GM04504 (cell line): ENCODE measurements around the gene SHQ1.

Experiments
- DNase-seq: peaks from one replicate; pipeline ENCODE4 v3.0.0-alpha.2; 2012; ENCODE audit warnings: low read depth

Gene SHQ1

DNA sequence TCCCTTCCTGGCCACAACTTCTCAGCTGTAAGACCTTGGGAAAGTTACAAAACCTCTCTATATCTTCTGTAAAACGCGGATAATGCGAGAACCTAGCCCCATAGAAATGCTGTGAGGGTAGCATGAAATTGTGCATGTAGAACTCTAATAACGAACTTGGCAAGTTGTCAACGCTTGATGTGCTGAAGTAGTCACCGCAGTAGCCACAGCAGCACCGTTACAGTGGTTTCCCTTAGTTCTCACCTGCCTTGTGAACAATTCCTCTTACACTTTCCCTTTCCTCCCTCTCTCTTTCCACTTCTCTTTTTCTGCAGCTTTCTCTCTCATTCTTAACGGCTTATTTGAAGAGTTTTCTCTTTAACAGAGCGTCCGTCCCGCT is 447 bp upstream of the SHQ1 start:
- DNase-seq: no peak

DNA sequence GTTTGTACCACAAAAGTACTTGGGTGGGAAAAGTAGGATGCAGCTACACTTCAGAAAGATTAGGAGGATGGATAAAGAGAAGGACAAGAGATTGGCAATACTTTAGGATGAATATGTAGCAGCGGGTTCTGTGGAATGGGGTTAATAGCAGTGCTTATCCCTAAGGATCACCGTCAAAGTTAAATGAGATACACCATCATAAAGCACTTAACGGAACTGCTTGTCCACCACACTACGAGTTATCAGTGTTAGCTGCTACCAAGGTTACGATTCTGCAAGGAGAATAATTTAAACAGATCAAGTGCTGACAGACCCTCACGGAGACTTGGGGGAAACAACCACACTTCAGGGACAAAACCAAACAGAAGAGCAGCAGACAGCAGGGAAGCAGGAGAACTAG is 963 bp downstream of the SHQ1 start:
- no peak for DNase-seq

DNA sequence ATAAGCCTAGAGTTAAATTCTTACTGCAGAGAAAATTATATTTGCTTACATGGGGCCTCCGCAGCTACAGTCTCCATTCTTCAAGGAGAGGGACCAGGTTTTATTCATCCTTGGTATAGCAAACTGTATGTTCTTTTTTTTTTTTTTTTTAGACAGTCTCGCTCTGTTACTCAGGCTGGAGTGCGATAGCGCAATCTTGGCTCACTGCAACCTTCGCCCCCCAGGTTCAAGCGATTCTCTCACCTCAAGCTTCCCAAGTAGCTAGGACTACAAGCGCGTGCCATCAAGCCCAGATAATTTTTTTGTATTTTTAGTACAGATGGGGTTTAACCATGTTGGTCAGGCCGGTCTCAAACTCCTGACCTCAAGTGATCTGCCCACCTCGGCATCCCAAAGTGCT is 2.1 kb downstream of the SHQ1 start:
- no peak for DNase-seq

- no peak for DNase-seq
These were observed 3.7 kb downstream of the SHQ1 start for GRCh38 chr3:72844436-72844993.

- DNase-seq: no peak
These were observed 9.2 kb downstream of the SHQ1 start for GRCh38 chr3:72839057-72839456.

- no peak for DNase-seq
These were observed 11.3 kb downstream of the SHQ1 start for GRCh38 chr3:72836923-72837322.

DNA sequence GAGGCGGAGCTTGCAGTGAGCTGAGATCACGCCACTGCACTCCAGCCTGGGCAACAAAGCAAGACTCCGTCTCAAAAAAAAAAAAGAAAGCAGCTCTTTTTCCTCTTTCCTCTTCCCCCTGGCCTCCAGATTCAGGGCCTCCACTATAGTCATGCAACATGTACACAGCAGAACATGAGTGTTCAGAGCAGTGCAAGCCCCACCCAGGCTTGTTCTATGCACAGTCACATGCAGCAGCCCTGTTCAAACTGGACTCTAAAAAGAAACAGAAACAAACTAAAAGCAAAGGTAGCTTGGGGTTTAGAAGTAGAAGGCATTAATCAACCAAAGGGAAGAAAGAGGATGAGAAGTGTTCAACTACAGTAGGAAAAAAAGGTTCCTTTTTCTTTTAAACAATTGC is 11.8 kb downstream of the SHQ1 start:
- no peak for DNase-seq

- DNase-seq: no peak
These were observed 17.6 kb downstream of the SHQ1 start for GRCh38 chr3:72830452-72831223.

DNA sequence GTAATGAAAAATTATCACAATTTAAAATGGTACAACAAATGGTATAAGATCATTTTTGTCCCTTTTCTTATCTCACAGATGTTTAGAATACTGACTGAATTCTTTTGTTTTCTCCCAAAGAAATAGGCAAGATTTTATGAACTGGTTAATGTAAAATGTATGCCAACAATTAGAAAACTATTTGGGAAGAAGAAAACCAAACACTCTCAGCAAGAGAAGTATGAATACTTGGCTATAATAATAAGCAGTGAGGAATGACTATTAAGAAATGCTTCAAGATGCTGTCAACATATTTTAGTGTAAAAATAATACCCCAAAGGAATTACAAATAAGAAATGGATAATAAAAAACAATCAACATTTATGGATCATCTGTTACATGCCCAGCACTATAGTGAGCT is 18.5 kb downstream of the SHQ1 start:
- no peak for DNase-seq

- DNase-seq: peak; percentile 80
These were observed 27.0 kb downstream of the SHQ1 start for GRCh38 chr3:72821161-72821781.

- DNase-seq: peak; percentile 74
These were observed 27.8 kb downstream of the SHQ1 start for GRCh38 chr3:72820415-72820814.

DNA sequence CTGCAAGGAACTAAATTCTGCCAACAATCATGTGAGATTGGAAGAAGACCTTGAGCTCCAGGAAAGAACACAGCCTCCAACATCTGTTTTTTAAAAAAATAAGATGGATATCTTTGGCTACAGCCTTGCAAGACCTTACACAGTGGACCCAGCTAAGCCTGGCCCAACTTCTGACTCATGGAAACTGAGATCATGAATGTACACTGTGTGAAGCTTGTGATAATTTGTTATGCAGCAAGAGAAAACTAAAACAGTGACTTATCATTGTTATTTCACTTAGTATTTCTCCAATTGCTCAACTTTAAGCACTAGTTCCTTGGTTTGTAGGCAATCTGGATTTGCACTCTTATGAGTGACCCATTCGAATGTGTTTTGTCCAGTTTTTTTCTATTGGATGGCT is 29.3 kb downstream of the SHQ1 start:
- no peak for DNase-seq

DNA sequence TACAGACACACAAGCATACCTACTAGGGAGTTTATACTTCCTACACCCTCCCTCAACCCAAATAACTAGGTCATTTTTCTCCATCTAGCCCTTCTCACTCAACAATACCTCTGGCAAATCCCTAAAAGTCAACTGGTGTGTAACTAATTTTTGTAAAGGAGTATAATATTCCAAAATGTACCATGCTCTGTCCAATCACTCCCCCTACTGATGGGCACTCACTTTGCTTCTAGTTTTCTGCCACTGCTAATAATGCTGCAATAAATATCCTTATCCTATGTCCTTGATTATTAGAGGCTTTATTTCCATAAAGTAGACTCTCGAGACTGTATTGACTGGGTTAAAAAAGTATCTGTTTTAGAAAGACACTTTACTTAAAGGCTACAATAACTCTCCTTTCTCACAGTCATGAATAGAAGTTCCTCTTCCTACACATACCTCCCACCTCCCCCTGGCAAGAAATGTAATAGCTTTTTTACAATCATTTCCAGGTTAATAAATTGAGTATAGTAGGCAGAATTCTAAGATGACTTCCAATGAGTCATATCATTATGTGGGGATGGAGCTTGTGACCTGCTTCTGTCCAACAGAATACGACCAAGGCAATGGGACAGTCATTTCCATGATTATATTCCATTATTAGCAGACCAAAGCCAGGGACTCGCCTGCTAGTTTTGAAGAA is 30.0 kb downstream of the SHQ1 start:
- DNase-seq: no peak

GRCh38 chr3:72816862-72817355 is 31.3 kb downstream of the SHQ1 start:
- no peak for DNase-seq

DNA sequence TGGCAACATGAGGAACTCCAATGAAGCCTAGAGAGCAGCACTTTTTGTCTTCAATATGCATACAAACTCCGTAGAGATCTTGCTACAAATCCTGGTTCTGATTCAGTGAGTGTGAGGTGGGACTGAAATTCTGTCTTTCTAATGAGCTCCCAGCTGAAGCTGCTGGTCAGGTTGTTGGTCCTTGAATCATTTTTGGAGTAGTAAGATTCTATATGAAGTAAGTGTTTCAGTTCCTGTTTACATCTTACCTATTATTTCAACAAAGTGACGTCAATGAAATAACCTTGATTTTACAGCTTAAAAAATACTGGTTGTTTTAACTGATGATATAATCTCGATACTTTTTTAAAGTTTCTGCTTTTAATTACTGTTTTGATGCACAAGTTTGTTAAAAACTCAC is 33.9 kb downstream of the SHQ1 start:
- no peak for DNase-seq

- DNase-seq: no peak
These were observed 36.0 kb downstream of the SHQ1 start for GRCh38 chr3:72812201-72812600.

DNA sequence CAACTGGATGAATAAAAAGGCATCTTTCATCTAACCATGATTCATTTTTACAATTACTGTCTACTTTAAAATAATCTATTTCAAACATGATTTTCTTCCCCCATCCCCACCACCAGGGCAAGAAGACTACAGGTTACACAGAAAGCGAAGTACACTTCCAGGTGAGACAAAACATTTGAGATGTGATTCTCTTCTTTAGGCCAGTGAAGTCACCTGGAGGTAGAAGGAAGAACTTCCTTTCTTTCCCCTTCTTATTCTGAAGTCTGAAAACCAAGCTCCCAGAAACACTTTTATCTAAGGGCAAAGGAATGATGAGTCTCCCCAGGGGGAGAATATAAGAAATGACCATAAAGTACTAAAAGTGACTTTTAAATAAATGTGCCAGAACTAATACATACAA is 36.7 kb downstream of the SHQ1 start:
- no peak for DNase-seq

- no peak for DNase-seq
These were observed 37.4 kb downstream of the SHQ1 start for GRCh38 chr3:72810659-72811434.

DNA sequence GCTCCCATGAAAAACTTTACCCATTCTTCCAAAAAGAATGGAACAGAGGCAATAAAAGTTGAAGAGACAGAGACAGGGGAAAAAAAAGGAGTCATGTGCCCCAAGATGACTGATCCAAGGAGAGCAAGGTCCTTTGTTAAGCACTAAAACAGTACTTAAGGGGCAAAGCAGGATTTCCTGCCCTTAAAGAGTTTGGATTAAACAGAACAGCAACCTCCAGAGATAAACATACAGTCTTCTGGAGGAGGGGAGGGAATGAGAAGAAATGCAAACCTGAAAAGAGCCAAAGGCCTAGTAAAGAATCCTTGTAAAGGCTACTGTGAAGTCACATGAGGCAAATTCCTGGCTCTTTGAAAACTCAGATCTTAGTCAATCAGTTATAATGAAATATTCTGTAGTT is 38.2 kb downstream of the SHQ1 start:
- DNase-seq: no peak

- no peak for DNase-seq
These were observed 43.9 kb downstream of the SHQ1 start for GRCh38 chr3:72804361-72804760.

GRCh38 chr3:72803573-72803972 is 44.7 kb downstream of the SHQ1 start:
- no peak for DNase-seq

DNA sequence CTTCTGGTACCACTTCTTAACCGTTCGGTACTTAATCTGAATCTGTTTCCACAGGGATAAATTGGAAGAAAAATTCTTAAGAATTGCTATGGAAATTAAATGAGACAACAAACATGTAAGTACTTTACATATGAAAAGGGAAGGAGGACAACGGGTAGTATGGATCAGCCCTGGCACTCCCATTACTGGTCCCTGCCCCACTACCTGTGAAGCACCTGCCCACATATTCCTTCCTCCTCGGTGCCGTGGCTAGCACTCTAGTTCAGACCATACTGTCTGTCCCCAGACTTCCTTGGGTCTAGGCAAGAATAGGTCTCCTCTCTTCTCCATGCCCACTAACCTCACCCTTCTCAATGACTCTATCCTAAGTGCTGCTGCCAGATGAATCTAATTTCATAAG is 46.2 kb downstream of the SHQ1 start:
- DNase-seq: no peak
